NOMO-1 treated with DMSO at 0.1 percent for 48 hours (cell line): ENCODE measurements around the gene XYLT1.
A peak's percentile ranks its signal among the peaks of the same experiment; 100 is the strongest.

ENCODE experiments used
- DNase-seq: peaks from one replicate; lab custom pipeline; 2025; ENCODE audit not compliant: unreplicated experiment; lab: John Stamatoyannopoulos, UW

The XYLT1 gene

GRCh38 chr16:17237350-17237944 lies 233.3 kb downstream of the XYLT1 start:
- no peak for DNase-seq

GRCh38 chr16:17235147-17235815 lies 235.5 kb downstream of the XYLT1 start:
- peak; percentile 12 for DNase-seq

- no peak for DNase-seq
Observed at GRCh38 chr16:17233318-17234002, 237.3 kb downstream of the XYLT1 start.

GRCh38 chr16:17232487-17232886 lies 238.3 kb downstream of the XYLT1 start:
- DNase-seq = no peak

GRCh38 chr16:17231972-17232371 lies 238.8 kb downstream of the XYLT1 start:
- DNase-seq = no peak

- no peak for DNase-seq
Observed at GRCh38 chr16:17230932-17231581, 239.7 kb downstream of the XYLT1 start.

GRCh38 chr16:17229766-17230165 lies 241.0 kb downstream of the XYLT1 start:
- no peak for DNase-seq

- DNase-seq = no peak
Observed at GRCh38 chr16:17229131-17229530, 241.6 kb downstream of the XYLT1 start.

GRCh38 chr16:17228708-17229055 lies 242.1 kb downstream of the XYLT1 start:
- DNase-seq = no peak

GRCh38 chr16:17228048-17228707 lies 242.6 kb downstream of the XYLT1 start:
- no peak for DNase-seq

- no peak for DNase-seq
Observed at GRCh38 chr16:17227278-17227677, 243.5 kb downstream of the XYLT1 start.

- peak; percentile 17 for DNase-seq
Observed at GRCh38 chr16:17225541-17225940, 245.2 kb downstream of the XYLT1 start.

GRCh38 chr16:17224879-17225281 lies 245.9 kb downstream of the XYLT1 start:
- peak; percentile 92 for DNase-seq

GRCh38 chr16:17224350-17224749 lies 246.4 kb downstream of the XYLT1 start:
- DNase-seq = no peak

- DNase-seq = no peak
Observed at GRCh38 chr16:17223576-17223975, 247.2 kb downstream of the XYLT1 start.

- peak; percentile 51 for DNase-seq
Observed at GRCh38 chr16:17222871-17223401, 247.8 kb downstream of the XYLT1 start.

GRCh38 chr16:17219991-17220390 lies 250.8 kb downstream of the XYLT1 start:
- DNase-seq = no peak

- DNase-seq = no peak
Observed at GRCh38 chr16:17215936-17216335, 254.8 kb downstream of the XYLT1 start.

GRCh38 chr16:17215306-17215705 lies 255.5 kb downstream of the XYLT1 start:
- DNase-seq = no peak

- no peak for DNase-seq
Observed at GRCh38 chr16:17213974-17214373, 256.8 kb downstream of the XYLT1 start.

GRCh38 chr16:17213025-17213424 lies 257.7 kb downstream of the XYLT1 start:
- no peak for DNase-seq
